Large intestine (tissue), 3 donors: ENCODE measurements around the gene PRKAR1B. TPM values are rescaled to one million over a fixed set of nuclear protein-coding genes. Genes with fewer than 3 reads are reported as not detected.
"Not testable (repeated sequence)": the region's sequence is repeated elsewhere in the genome, so short reads cannot be mapped to it uniquely, and the experiment has no call there.

Experiments used
- DNase-seq, 2 donors: peaks; one replicate each; pipeline versions ENCODE4 v3.0.0 to v3.0.0-alpha.2; 2013
- H3K27ac ChIP-seq: one replicate; pipeline ENCODE4 v1.5.1; 2013; ENCODE audit warnings: low read length
- H3K27me3 ChIP-seq: 2 replicates; pipeline ENCODE4 v1.6.1; 2013; ENCODE audit warnings: low read length; ENCODE audit not compliant: control insufficient read depth, insufficient read depth
- H3K36me3 ChIP-seq: 2 replicates; pipeline ENCODE4 v1.6.1; 2013; ENCODE audit warnings: low read length; ENCODE audit not compliant: control insufficient read depth, insufficient read depth
- H3K4me1 ChIP-seq: one replicate; pipeline ENCODE4 v1.6.1; 2013; ENCODE audit warnings: low read length; ENCODE audit not compliant: control insufficient read depth, insufficient read depth
- H3K4me3 ChIP-seq: one replicate; pipeline ENCODE4 v1.5.1; 2013; ENCODE audit warnings: low read length
- H3K9me3 ChIP-seq: one replicate; pipeline ENCODE4 v1.6.1; 2013; ENCODE audit warnings: mild to moderate bottlenecking, low read depth, low read length, moderate library complexity; ENCODE audit not compliant: control insufficient read depth
- WGBS: methylation state at CpG from one replicate; pipeline ENCODE4 v1.1.5; 2013; ENCODE audit warnings: low lambda C conversion rate; ENCODE audit not compliant: insufficient coverage; 5-methylcytosine and 5-hydroxymethylcytosine counted together
- polyA plus RNA-seq: library from polyadenylated mRNA; unstranded; fragments of 120-200 nt; gene quantifications from one replicate; pipeline ENCODE4 v1.2.1, GENCODE V29; 2013

Gene PRKAR1B
- polyA plus RNA-seq, 1 donor, result 34.8 TPM

DNA sequence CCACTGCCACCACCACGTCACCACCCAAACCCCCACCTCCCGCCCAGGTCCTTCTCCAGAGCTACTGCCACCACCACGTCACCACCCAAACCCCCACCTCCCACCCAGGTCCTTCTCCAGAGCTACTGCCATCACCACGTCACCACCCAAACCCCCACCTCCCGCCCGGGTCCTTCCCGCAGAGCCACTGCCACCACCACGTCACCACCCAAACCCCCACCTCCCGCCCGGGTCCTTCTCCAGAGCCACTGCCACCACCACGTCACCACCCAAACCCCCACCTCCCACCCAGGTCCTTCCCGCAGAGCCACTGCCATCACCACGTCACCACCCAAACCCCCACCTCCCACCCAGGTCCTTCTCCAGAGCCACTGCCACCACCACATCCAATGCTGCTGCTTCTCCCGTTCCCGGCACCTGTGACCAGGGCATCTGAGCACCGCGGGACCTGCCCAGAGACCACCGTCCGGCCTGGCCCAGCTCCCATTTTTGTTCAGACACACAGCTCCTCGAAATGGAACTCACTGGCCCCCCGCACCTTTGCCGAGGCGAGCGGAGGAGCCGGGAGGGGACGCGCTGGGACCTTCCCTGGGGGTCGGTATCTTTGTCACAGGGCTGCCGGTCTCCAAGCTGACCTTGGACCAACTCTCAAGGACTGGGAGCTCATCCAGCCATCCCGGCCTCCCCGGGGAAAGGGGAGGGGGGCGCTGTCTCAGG lies 174.8 kb downstream of the PRKAR1B start:
- DNase-seq, H3K27me3 ChIP-seq, H3K27ac ChIP-seq: not testable (repeated sequence)
- Histone ChIP-seq H3K4me1 (peaks cover 37% of the 10 kb centered on the region), H3K36me3 (peaks cover 14% of the 10 kb centered on the region), H3K9me3 (peaks cover 17% of the 10 kb centered on the region), H3K4me3 (peak overlapping the region; percentile 5)
- no CpG with 5 or more reads among the region's 32 CpGs for WGBS

DNA sequence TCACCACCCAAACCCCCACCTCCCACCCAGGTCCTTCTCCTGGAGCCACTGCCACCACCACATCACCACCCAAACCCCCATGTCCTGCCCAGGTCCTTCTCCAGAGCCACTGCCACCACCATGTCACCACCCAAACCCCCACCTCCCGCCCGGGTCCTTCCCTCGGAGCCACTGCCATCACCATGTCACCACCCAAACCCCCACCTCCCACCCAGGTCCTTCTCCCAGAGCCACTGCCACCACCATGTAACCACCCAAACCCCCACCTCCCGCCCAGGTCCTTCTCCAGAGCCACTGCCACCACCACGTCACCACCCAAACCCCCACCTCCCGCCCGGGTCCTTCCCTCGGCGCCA lies 175.5 kb downstream of the PRKAR1B start:
- H3K4me3 ChIP-seq, DNase-seq, H3K27me3 ChIP-seq, H3K27ac ChIP-seq: not testable (repeated sequence)
- H3K4me1 ChIP-seq, result peaks cover 37% of the 10 kb centered on the region
- peaks cover 14% of the 10 kb centered on the region for H3K36me3 ChIP-seq
- H3K9me3 ChIP-seq, result peaks cover 12% of the 10 kb centered on the region
- no CpG with 5 or more reads among the region's 9 CpGs for WGBS

DNA sequence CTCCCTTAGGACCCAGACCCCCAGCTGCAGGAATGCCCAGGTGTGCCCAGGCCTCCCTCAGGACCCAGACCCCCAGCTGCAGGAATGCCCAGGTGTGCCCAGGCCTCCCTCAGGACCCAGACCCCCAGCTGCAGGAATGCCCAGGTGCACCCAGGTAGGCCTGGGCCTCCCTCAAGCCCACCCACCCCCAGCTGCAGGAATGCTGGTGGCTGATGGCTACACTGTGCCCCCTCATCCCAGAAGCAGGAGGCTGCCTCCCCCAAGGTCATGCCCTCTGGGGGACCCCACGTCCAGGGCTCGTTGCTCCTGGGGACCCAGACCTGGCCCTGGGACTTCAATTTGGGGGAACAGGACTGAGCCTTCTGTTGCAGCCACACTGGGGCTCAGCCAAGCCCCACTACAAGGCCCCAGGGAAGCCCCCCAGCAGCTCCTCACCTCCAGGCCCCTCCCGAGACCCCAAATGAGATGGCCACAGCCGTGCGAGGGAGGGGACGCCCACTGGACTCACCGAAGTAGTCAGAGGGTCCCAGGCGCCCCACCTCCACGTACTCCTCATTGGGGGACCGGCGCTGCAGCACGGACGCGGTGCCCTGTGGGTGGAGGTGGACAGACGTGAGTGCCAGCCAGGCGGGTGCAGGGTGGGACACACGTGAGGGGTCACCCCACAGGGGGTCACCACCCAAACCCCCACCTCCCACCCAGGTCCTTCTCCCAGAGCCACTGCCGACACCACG lies 176.0 kb downstream of the PRKAR1B start:
- no CpG with 5 or more reads among the region's 19 CpGs for WGBS
- no peak for DNase-seq
- peaks cover 14% of the 10 kb centered on the region for H3K36me3 ChIP-seq
- H3K4me3 ChIP-seq, result no peak overlapping the region
- no peaks in the 10 kb centered on the region for H3K27me3 ChIP-seq
- H3K27ac ChIP-seq, result no peak overlapping the region
- peaks cover 13% of the 10 kb centered on the region for H3K9me3 ChIP-seq
- peaks cover 37% of the 10 kb centered on the region for H3K4me1 ChIP-seq

DNA sequence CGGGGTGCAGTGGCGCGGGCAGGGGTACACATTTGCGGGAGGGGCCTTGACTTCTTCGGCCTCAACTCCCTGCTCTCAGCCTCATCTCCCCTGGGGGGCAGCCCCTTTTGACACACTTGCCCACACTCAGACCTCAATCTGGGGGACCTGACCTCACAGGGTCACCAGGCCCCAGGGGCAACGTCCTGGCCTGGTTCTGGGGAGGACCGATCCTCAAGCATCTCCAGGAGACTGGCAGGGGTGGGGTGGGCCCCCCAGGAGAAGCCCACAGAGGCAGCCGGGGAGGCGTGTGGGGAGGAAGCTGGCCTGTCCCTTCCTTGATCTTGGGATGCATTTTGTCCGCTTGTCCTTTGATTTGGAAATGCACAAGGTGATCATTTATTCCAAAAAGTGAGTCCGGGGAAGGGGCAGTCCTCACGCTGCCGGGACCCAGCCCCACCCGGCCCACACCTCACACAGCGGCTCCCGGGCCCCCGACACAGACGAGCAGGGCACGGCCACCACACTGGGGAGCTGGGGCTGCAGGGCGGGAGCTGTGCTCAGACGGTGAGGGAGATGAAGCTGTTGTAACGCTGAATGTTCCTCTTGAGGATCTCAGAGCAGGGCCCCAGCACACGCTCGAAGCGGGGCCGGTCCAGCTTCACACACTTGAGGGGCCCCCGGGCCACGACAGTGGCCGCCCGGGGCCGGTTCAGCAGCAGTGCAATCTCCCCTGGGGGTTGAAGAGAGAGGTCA lies 177.0 kb downstream of the PRKAR1B start:
- H3K4me1 ChIP-seq, result peaks cover 37% of the 10 kb centered on the region
- no peak for DNase-seq
- no CpG with 5 or more reads among the region's 31 CpGs for WGBS
- H3K9me3 ChIP-seq, result peaks cover 16% of the 10 kb centered on the region
- H3K36me3 ChIP-seq, result peaks cover 10% of the 10 kb centered on the region
- no peak overlapping the region for H3K27ac ChIP-seq
- H3K4me3 ChIP-seq, result no peak overlapping the region
- H3K27me3 ChIP-seq, result no peaks in the 10 kb centered on the region

DNA sequence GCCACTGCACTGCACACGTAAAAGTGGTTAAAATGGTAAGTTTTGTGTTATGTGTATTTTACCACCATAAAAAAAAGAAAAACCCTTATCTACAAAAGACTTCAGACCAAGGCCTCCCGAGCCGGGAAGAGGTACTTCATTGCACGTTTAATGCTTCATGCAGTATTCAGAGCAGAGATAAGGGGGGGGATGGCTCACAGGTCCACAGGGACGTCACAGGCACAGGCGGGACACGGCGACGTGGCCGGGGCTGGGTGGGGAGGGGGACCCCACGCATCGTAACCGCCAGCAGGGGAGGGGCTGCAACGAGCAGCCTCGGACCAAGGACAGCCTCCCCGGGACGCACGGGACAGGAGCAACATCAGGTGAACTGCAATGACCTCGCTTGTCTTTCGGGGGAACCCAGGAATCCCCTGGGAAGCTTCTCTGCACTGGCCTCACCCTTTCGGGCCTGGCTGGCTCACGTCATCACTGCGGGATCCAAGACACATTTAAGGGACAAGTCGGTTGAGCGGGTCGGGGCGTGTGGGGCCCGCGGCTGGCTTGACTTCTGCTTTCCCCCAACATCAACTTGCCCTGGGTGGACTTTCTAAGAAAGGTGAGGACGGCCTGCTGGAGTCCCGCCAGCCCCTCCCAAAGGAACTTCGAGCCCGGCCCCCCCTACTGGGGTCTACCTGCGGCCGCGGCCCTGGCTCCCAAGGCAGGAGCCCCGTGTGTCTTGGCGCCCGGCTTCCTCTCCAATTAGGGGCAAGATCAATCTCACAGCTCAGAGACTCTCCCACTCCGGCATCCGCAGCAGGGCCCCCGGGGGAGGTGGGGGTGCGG lies 177.8 kb downstream of the PRKAR1B start:
- DNase-seq, result peak; percentile 83 to 92
- Histone ChIP-seq H3K27me3 (no peaks in the 10 kb centered on the region), H3K9me3 (peaks cover 14% of the 10 kb centered on the region), H3K36me3 (peaks cover 9% of the 10 kb centered on the region), H3K4me1 (peaks cover 37% of the 10 kb centered on the region), H3K27ac (peak overlapping the region; percentile 68), H3K4me3 (peak overlapping the region; percentile 8)
- WGBS, result no CpG with 5 or more reads among the region's 43 CpGs

DNA sequence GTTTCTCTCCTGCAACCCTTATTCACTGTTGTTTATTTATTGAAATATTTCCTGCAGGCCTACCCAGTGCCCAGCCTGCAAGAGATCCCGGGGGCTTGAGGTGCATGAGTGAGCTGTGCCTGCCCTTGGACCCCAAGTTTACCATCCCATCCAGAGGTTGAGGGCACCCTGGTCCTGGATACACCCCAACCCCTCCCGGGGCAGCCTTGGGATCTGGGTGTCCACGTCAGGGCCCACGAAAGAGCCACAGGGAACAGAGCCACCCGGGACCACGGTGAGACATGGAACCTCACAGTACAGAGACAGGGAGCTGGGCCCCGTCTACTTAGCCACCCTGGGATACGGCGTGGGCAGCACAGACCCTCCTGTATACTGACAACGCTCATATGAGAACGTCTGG lies 178.7 kb downstream of the PRKAR1B start:
- Histone ChIP-seq H3K36me3 (peaks cover 9% of the 10 kb centered on the region), H3K4me1 (peaks cover 29% of the 10 kb centered on the region), H3K27ac (peak overlapping the region; percentile 68), H3K27me3 (no peaks in the 10 kb centered on the region), H3K9me3 (peaks cover 14% of the 10 kb centered on the region), H3K4me3 (no peak overlapping the region)
- no CpG with 5 or more reads among the region's 11 CpGs for WGBS
- no peak for DNase-seq

DNA sequence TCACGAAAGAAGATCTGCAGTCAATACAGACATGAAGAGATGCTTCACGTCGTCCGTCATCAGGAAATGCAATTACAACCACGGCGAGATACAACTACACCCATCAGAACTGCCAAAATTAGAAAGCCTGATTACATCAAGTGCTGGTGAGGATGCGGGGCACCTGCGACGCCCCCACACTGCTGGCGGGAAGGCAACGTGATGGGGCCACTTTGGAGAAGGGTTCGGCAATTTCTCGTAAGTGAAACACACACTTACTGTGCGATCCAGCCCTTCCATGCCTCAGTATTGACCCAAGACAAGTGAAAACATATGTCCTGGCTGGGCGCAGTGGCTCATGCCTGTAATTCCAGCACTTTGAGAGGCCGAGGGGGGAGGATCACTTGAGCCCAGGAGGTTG lies 181.6 kb downstream of the PRKAR1B start:
- no peak for DNase-seq
- Histone ChIP-seq H3K27me3 (no peaks in the 10 kb centered on the region), H3K4me3 (no peak overlapping the region), H3K36me3 (peaks cover 6% of the 10 kb centered on the region), H3K9me3 (peaks cover 16% of the 10 kb centered on the region), H3K4me1 (peaks cover 20% of the 10 kb centered on the region), H3K27ac (no peak overlapping the region)
- no CpG with 5 or more reads among the region's 16 CpGs for whole genome bisulfite sequencing

DNA sequence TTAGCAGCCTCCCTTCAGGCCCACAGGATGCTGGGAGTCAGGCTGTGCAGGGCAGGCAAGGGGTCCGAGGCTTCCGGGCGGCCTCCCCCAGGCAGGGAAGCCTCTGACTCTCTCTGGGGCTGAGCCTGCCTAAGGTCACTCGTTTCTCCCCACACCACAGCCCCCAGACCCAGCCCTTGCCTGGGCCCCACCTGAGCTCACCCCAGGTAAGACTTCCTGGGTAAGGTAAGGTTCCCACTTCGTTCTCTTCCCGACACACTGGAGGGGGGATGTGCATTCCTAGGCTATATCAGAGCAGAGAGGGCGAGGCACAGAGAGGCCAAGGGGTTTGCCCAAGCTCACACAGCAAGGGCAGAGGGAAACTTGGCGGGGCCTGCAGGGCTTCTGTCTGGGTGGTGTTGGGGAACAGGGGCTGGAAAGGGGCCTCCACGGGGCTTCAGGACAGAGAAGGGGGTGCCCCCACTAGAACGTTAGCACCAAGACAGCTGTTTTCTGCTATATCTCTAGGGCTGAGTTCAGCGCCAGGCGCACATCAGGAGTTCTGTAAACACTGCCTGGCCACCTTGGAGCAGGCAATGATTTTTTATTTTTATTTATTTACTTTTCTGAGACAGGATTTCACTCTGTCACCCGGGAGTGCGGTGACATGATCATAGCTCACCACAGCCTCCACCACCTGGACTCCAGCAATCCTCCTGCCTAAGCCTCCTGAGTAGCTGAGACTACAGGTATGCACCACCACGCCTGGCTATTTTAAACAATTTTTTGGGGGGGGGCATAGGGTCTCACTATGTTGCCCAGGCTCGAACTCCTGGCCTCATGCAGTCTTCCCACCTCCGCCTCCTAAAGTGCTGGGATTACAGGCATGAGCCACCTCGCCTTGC lies 182.5 kb downstream of the PRKAR1B start:
- no peaks in the 10 kb centered on the region for H3K27me3 ChIP-seq
- H3K4me3 ChIP-seq, result no peak overlapping the region
- no peaks in the 10 kb centered on the region for H3K36me3 ChIP-seq
- H3K4me1 ChIP-seq, result peaks cover 24% of the 10 kb centered on the region
- WGBS, result 100% methylated on average over 2 of the region's 18 CpGs
- no peak overlapping the region for H3K27ac ChIP-seq
- DNase-seq, result no peak
- peaks cover 14% of the 10 kb centered on the region for H3K9me3 ChIP-seq

DNA sequence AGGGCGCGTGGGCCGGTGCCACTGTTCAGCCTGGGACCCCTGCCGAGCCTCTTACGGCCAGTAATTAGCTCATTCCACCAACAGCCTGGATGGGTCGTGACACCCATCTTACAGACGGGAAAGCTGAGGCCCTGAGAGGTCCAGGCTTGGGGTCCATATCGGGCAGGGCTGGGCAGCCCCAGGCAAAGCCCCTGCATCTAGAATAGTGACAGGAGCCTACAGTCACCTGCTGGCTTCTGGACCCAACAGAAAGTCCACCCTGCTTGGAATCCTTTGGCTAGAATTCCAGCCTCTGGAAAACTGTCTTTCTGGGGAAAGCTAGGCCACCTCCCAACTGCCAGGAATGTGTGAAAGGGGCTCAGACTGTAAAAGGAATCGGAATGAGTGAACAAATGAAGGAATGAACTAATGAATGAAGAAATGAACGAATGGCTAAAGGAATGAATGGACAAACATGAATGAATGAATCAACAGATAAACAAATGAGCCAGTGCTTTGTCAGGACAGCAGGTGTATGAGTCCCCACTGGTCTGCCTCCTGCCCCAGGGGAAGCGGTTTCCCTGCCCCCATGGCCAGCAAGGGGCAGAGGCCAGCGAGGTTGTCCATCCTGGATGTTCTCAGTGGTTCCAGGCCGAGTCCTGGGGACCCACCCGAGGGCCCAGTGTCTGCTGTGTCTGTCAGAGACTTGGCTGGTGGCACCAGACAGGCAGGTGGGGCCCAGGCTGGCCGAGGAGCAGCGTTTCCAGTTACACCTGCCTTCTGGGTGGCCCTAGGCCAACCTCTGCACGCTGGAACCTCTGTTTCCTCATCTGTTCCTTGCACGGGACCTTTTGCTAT lies 183.4 kb downstream of the PRKAR1B start:
- Histone ChIP-seq H3K4me3 (no peak overlapping the region), H3K36me3 (no peaks in the 10 kb centered on the region), H3K4me1 (peaks cover 23% of the 10 kb centered on the region), H3K27me3 (no peaks in the 10 kb centered on the region), H3K27ac (no peak overlapping the region), H3K9me3 (peaks cover 14% of the 10 kb centered on the region)
- 100% methylated on average over 3 of the region's 18 CpGs for WGBS
- DNase-seq, result no peak
